Posterior cingulate gyrus (tissue), 11 donors: Measurements from ENCODE around the gene RCL1.

Experiments used
- DNase-seq, 10 donors: peaks; one replicate each; pipeline versions ENCODE4 v3.0.0 to v3.0.0-alpha.2; 2020 to 2021; ENCODE audit warnings: mixed read lengths in 3 of 10
- intact Hi-C: fragments of 100-400 bp; cut with DNase I; formaldehyde crosslinking; loops from one replicate; pipeline ENCODE4 v1.15.1; 2023

RCL1 gene

GRCh38 chr9:4837261-4838188, 44.8 kb downstream of the RCL1 start:
- intact Hi-C loops = no loop called here
- DNase-seq = no peak

GRCh38 chr9:4838189-4838546, 45.4 kb downstream of the RCL1 start:
- intact Hi-C loops = no loop called here
- DNase-seq = peak in 7 of 10 donors; percentile 19 to 92 (median 56)

- no peak for DNase-seq
- intact Hi-C loops = no loop called here
Measured at GRCh38 chr9:4839470-4839912, 46.7 kb downstream of the RCL1 start.

- intact Hi-C loops = no loop called here
- no peak for DNase-seq
Measured at GRCh38 chr9:4840018-4840417, 47.3 kb downstream of the RCL1 start.

- intact Hi-C loops = no loop called here
- no peak for DNase-seq
Measured at GRCh38 chr9:4842213-4842612, 49.5 kb downstream of the RCL1 start.

- intact Hi-C loops = no loop called here
- no peak for DNase-seq
Measured at GRCh38 chr9:4842734-4843133, 50.0 kb downstream of the RCL1 start.

- DNase-seq = no peak
- intact Hi-C loops = no loop called here
Measured at GRCh38 chr9:4844056-4844838, 51.5 kb downstream of the RCL1 start.

GRCh38 chr9:4849369-4849768, 56.6 kb downstream of the RCL1 start:
- no peak for DNase-seq
- intact Hi-C loops = no loop called here

GRCh38 chr9:4850603-4851310, 58.0 kb downstream of the RCL1 start:
- no peak for DNase-seq
- intact Hi-C loops = no loop called here

- intact Hi-C loops = no loop called here
- DNase-seq = no peak
Measured at GRCh38 chr9:4852419-4852818, 59.7 kb downstream of the RCL1 start.

- intact Hi-C loops = no loop called here
- no peak for DNase-seq
Measured at GRCh38 chr9:4854265-4854590, 61.5 kb downstream of the RCL1 start.

GRCh38 chr9:4855841-4856240, 63.1 kb downstream of the RCL1 start:
- peak in 9 of 10 donors; percentile 16 to 94 (median 55) for DNase-seq
- intact Hi-C loops = no loop called here

- intact Hi-C loops = no loop called here
- no peak for DNase-seq
Measured at GRCh38 chr9:4857163-4857810, 64.5 kb downstream of the RCL1 start.

- intact Hi-C loops = no loop called here
- no peak for DNase-seq
Measured at GRCh38 chr9:4859035-4859434, 66.3 kb downstream of the RCL1 start.

GRCh38 chr9:4860383-4860782, 67.6 kb downstream of the RCL1 start:
- no peak for DNase-seq
- intact Hi-C loops = no loop called here

GRCh38 chr9:4861145-4861544, 68.4 kb downstream of the RCL1 start:
- no peak for DNase-seq
- intact Hi-C loops = no loop called here

GRCh38 chr9:4861736-4862451, 69.2 kb downstream of the RCL1 start:
- no peak for DNase-seq
- intact Hi-C loops = no loop called here

GRCh38 chr9:4862506-4863250, 69.9 kb downstream of the RCL1 start:
- DNase-seq = no peak
- intact Hi-C loops = no loop called here

GRCh38 chr9:4864234-4864661, 71.5 kb downstream of the RCL1 start:
- no peak for DNase-seq
- intact Hi-C loops = no loop called here
